Measurements from ENCODE around the gene CISD3.

- no peak for TF ChIP-seq EZH2 (IDR thresholded peaks at IDR 0.05)
- TF ChIP-seq POLR2AphosphoS5 (IDR thresholded peaks at IDR 0.05; ENCODE audit: borderline replicate concordance, low read depth, low read length) = no peak
- TF ChIP-seq FOXP2 (optimal IDR thresholded peaks at IDR 0.05; ENCODE audit: control extremely low read depth, extremely low read length, insufficient read depth) = no peak
These were observed 16.8 kb downstream of the CISD3 start for GRCh38 chr17:38746849-38747462.

Data from SK-N-MC (cell line).